HG02973 (cell line): Measurements from ENCODE around the gene TRAK1.

Experiments
- ATAC-seq: cut with Tn5 transposase; IDR thresholded peaks from one replicate; pipeline ENCODE4 v1.9.1; 2021; ENCODE audit warnings: moderate library complexity; ENCODE audit not compliant: unreplicated experiment

Gene TRAK1

GRCh38 chr3:42228796-42229195 is 137.6 kb downstream of the TRAK1 start:
- ATAC-seq, result no peak

GRCh38 chr3:42229266-42229941 is 138.2 kb downstream of the TRAK1 start:
- ATAC-seq, result no peak

- no peak for ATAC-seq
These were observed 139.0 kb downstream of the TRAK1 start for GRCh38 chr3:42229942-42230688.

DNA sequence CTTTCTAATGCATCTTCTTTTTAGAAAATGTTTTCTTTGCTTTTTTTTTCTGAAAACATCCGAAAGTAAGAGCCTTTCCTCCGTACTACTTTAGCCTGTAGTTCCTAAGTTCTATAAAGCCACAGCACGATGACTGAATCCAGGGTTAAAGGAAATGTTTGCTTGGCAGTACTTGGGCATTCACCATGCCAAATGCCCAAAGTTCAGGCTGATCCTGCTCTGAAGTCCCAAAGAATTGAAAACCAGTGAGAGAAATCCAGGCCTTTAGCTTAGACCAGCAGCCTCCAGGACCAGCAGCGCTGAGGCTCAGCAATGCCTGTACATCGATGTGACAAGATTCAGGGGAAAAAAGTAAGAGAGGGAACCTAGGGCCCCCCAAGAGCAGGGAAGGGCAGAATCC is 139.7 kb downstream of the TRAK1 start:
- no peak for ATAC-seq

GRCh38 chr3:42235532-42235931 is 144.4 kb downstream of the TRAK1 start:
- ATAC-seq, result no peak

DNA sequence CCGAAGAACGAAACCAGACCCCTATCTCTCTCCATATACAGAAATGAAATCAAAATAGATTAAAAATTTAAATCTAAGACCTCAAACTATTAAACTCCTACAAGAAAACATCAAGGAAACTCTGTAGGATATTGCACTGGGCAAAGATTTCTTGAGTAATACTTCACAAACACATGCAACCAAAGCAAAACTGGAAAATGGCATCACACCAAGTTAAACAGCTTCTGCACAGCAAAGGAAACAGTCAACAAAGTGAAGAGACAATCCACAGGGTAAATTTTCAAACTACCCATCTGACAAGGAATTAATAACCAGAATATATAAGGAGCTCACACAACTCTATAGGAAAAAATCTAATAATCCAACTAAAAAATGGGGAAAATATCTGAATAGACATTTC is 145.5 kb downstream of the TRAK1 start:
- no peak for ATAC-seq

DNA sequence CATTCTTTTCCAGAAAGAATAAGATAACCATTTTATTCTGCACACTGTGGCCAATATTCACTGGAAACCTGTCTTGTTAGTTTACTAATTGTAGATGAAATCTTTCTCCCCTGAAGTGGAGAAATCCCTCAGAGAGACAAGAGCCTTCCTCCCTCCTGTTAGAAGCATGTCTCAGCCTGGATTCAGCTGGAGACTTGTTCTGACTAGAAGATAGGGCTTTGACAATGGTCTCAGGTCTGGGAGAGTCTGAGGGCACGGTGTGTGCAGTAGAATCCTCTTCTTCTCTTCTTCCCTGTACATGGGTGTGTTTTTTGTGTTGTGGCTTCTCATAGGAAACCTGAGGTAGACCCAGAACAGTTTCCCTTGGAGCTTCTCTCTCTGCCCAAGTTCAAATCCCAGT is 154.9 kb downstream of the TRAK1 start:
- no peak for ATAC-seq

DNA sequence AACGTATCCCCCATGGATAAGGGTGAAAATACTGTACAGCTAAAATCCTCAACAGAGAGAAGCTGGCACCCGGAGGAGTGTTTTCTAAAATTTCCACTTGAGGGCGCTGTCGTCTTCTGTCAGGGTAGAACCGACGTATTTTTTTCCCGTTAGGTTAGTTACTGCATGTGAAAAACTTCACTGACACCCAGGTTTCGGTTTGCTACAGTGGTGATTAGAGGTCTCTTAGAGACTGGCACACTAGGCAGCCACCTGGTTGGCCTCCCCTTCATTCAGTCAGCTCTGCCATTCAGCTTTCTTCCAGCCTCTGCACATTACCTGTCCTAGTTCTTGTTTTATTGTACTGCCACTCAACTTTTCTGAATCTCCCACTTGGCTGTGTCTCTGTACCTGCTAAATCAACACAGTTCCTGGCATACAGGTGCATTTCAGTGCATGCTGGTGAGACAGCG is 156.4 kb downstream of the TRAK1 start:
- no peak for ATAC-seq

DNA sequence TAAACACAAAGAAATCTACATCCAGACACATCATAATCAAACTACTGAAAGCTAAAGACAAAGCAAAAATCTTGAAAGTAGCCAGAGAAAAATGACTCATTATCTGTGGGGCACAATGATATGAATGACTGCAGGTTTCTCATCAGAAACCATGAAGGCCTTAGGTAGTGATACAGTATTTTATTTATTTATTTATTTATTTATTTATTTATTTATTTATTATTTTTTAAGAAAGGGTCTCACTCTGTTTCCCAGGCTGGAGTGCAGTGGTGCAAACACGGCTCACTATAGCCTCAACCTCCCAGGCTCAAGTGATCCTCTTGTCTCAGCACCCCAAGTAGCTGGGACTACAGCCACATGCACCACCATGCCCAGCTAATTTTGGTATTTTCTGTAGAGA is 159.6 kb downstream of the TRAK1 start:
- ATAC-seq, result no peak

DNA sequence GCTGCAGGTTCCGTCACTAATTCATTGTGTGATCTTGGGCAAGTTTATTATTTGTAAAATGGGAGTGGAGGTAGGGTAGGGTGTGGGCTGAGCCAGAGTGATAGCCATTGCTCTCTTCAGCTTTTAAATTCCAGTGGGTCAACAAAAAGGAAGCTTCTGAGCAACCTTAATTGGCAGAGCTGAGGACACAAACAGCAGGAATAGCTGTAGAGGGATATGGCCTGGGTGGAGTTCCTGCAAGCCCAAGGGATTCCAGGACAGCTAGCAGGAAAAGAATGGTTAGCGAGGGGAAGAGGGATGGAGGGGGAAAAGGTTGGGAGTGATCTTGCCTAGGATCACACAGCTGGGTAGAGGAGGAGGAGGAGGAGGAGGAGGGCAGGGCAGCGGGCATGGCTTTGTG is 163.4 kb downstream of the TRAK1 start:
- no peak for ATAC-seq

GRCh38 chr3:42256135-42256819 is 165.1 kb downstream of the TRAK1 start:
- ATAC-seq, result no peak

DNA sequence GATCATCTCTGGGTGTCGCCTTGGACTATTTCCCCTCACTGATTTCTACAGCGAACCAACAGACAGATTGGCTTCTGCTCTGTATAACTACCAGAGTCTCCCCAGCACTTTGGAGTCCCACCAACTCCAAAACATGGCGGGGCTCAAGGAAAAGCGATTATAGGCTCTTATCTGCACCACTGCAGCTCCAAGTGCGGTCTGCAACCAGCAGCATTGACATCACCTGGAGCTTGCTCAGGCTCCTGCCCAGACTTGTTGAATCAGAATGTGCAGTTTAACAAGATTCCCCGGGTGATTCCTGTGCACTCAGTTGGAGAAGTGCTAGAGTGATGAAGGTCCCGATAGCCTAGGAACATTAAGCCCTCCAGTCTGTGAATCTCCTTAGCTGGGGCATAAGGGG is 165.8 kb downstream of the TRAK1 start:
- ATAC-seq, result no peak

- no peak for ATAC-seq
These were observed 171.4 kb downstream of the TRAK1 start for GRCh38 chr3:42262525-42262924.

GRCh38 chr3:42263354-42264346 is 172.5 kb downstream of the TRAK1 start:
- no peak for ATAC-seq

- no peak for ATAC-seq
These were observed 173.4 kb downstream of the TRAK1 start for GRCh38 chr3:42264399-42265058.

DNA sequence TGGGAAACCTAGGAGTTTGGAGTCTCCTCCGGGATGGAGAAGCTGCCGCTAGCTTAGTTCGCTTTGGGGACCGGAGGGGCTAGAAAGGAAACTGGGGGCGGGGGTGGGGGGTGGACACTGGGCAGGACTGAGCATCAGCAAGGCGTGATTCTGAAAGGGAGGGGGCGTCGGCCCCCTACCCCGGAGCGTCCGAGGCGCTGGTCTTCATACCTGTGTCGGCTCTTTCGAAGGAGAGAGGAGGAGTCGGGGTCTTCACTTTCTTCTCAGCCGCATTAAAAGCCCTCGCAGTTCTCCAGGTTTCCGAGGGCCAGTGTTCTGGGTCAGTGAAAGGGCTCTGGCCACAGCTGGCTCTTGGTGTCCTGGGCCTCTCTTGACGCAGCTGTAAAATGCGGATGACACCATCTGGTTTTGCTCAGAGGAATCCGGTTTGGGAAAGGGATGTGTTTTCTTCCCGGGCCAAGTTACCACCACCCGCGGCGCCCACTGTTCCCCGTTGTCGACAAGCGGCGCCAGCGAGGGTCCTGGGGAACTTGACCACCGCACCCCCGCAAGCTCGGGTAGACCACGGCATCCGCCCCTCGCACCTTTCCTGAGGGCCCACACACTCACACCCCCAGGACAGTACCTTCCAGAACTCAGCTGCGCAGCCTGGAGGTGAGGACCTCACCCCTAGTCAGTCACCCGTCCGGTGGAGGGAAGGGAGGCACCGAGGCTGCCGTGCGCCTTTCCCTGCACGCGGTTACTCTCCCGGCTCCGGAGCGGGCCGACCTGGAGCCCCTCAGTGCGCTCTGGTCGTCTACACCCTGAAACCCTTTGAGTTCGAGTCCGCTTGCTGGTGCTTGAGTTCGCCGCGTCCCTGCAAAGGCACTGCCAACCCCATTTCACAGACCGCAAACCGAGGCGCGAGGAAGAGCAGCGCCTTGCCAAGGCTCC is 174.2 kb downstream of the TRAK1 start:
- no peak for ATAC-seq

GRCh38 chr3:42266085-42266484 is 174.9 kb downstream of the TRAK1 start, which contains the start of gene CCK:
TSS of gene CCK (minus strand) at chr3:42266185. CDS start at chr3:42263630, 2,555 bp downstream.
- ATAC-seq, result no peak

- ATAC-seq, result no peak
These were observed 176.7 kb downstream of the TRAK1 start for GRCh38 chr3:42267878-42268277.

DNA sequence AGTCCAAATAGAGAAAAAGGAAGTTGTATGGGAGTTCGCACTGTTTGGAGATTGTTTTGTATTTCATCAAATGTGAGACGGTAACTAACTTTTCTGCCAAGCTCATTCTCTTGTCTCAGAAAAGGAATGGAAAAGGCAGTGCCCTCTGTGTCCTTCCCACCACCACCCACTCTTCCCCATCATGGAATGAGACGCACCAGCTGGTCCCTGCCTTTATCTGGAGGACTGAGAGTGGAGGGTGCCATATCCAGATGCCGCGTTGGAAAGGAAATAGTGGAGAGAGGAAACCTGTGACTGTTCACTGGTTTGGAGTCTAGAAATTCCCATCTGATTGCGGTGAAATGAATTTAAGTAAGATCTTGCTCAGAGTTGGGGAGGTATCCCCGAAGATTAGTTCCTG is 178.5 kb downstream of the TRAK1 start:
- ATAC-seq, result no peak
